DOHH2 (cell line): ENCODE measurements around the gene WWOX.

Experiments used
- EZH2phosphoT487 ChIP-seq: fragments of 200-600 bp; sonication (generic); IDR thresholded peaks from 2 replicates; pipeline ENCODE4 v1.6.1; 2017; ENCODE audit warnings: borderline replicate concordance, mild to moderate bottlenecking, antibody characterized with exemption, low read length, moderate library complexity, mixed read lengths
- TF ChIP-seq, protein P1 (sequence below): fragments of 200-600 bp; sonication (generic); IDR thresholded peaks from one replicate; pipeline ENCODE4 v1.5.1; 2014; ENCODE audit warnings: antibody characterized with exemption, mild to moderate bottlenecking, low read depth, low read length; ENCODE audit not compliant: poor library complexity, severe bottlenecking

DNA sequence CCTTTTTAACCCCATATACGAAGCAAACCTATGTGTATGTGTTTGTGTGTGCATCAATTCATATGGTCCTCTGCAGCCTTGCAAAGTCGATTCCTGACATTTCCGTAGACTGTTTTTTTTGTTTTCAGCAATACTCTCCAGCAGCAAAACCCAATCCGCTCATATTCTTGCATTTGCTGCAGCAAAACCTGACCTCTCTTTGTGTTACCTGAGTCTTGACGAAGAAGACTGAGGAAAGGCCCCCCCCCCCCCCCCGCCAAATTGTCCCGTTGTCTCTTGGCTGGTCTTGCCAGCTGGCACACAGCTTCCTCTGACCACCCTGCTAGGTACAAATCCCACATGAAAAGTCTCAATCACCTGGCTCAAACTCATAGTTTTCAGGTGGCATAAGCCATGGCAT lies 494.7 kb downstream of the WWOX start:
- TF ChIP-seq, protein P1, sequence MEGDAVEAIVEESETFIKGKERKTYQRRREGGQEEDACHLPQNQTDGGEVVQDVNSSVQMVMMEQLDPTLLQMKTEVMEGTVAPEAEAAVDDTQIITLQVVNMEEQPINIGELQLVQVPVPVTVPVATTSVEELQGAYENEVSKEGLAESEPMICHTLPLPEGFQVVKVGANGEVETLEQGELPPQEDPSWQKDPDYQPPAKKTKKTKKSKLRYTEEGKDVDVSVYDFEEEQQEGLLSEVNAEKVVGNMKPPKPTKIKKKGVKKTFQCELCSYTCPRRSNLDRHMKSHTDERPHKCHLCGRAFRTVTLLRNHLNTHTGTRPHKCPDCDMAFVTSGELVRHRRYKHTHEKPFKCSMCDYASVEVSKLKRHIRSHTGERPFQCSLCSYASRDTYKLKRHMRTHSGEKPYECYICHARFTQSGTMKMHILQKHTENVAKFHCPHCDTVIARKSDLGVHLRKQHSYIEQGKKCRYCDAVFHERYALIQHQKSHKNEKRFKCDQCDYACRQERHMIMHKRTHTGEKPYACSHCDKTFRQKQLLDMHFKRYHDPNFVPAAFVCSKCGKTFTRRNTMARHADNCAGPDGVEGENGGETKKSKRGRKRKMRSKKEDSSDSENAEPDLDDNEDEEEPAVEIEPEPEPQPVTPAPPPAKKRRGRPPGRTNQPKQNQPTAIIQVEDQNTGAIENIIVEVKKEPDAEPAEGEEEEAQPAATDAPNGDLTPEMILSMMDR, result no peak
- TF ChIP-seq EZH2phosphoT487, result no peak
